HepG2 (cell line): ENCODE measurements around the gene KRTAP5-4. TPM values are rescaled to one million over a fixed set of nuclear protein-coding genes. Genes with fewer than 3 reads are reported as not detected.

Source experiments
- ARID4A ChIP-seq: sonication (generic); formaldehyde crosslinking; IDR thresholded peaks from 2 replicates; pipeline ENCODE4 v1.5.0; 2020; ENCODE audit warnings: mild to moderate bottlenecking, missing genetic modification reagents, borderline replicate concordance
- FUBP1 ChIP-seq: sonication (generic); formaldehyde crosslinking; IDR thresholded peaks from 2 replicates; pipeline ENCODE4 v1.5.1; 2020; ENCODE audit warnings: missing genetic modification reagents, mild to moderate bottlenecking, borderline replicate concordance
- RBM22 ChIP-seq: fragments of 200-400 bp; formaldehyde crosslinking; optimal IDR thresholded peaks from 2 replicates; pipeline ENCODE3; 2017; ENCODE audit warnings: mild to moderate bottlenecking, low read length, moderate library complexity
- SIN3B ChIP-seq: fragments of 150-350 bp; IDR thresholded peaks from 2 replicates; pipeline ENCODE4 v1.6.1; 2014; ENCODE audit warnings: low read length
- ZNF317 ChIP-seq: sonication (generic); formaldehyde crosslinking; IDR thresholded peaks from 2 replicates; pipeline ENCODE4 v1.5.0; 2020; ENCODE audit warnings: mild to moderate bottlenecking, missing genetic modification reagents
- ZNF710 ChIP-seq: sonication (generic); formaldehyde crosslinking; IDR thresholded peaks from 2 replicates; pipeline ENCODE4 v1.5.0; 2020; ENCODE audit warnings: mild to moderate bottlenecking, missing genetic modification reagents, borderline replicate concordance
- ZNF83 ChIP-seq: sonication (generic); formaldehyde crosslinking; IDR thresholded peaks from 2 replicates; pipeline ENCODE4 v1.4.0; 2020; ENCODE audit warnings: missing genetic modification reagents, mild to moderate bottlenecking, borderline replicate concordance
- polyA plus RNA-seq, 8 experiments: library from polyadenylated mRNA; depleted of rRNA in 3 of 8; stranded (reverse) in 7 of 8; unstranded in 1 of 8; fragments of >200 nt; fragmentation: Illumina TruSeq in 4 of 8; extraction: Trizol in 4 of 8; gene quantifications; 2 replicates each; pipeline versions ENCODE4 v1.2.1 to v1.2.3, GENCODE V29; 2011 to 2016; ENCODE audit warnings: low read depth in 4 of 8, missing spikeins in 1 of 8, mixed read lengths in 1 of 8; ENCODE audit not compliant: insufficient read depth in 1 of 8
- total RNA-seq, 5 experiments: library from RNA; depleted of rRNA; stranded (reverse); fragments of >200 nt; fragmentation: Illumina TruSeq; extraction: Trizol; gene quantifications; 2 replicates each; pipeline ENCODE4 v1.2.3, GENCODE V29; 2016; ENCODE audit warnings: low read depth in 1 of 5

KRTAP5-4 gene
- total and polyA plus RNA-seq, 2 of the 13 experiments (the other 11 are each of a cell fraction or from before 2014, with no cell fraction given), result not detected

- TF ChIP-seq FUBP1 (CRISPR knock-in tag), result no peak
- no peak for TF ChIP-seq ZNF710 (CRISPR knock-in tag)
- no peak for TF ChIP-seq ARID4A
- no peak for TF ChIP-seq ZNF317 (CRISPR knock-in tag)
- TF ChIP-seq SIN3B, result no peak
- no peak for TF ChIP-seq ZNF83 (CRISPR knock-in tag)
- TF ChIP-seq RBM22, result no peak
Measured at GRCh38 chr11:1636291-1636950, 14.5 kb upstream of the KRTAP5-4 start (continued).
